Smooth muscle cell of the brain vasculature (primary cell): ENCODE results near the gene SOX1.

Experiments
- DNase-seq: peaks from one replicate; pipeline ENCODE4 v3.0.0-alpha.2; 2012; ENCODE audit warnings: low read depth, low spot score

SOX1 gene

DNA sequence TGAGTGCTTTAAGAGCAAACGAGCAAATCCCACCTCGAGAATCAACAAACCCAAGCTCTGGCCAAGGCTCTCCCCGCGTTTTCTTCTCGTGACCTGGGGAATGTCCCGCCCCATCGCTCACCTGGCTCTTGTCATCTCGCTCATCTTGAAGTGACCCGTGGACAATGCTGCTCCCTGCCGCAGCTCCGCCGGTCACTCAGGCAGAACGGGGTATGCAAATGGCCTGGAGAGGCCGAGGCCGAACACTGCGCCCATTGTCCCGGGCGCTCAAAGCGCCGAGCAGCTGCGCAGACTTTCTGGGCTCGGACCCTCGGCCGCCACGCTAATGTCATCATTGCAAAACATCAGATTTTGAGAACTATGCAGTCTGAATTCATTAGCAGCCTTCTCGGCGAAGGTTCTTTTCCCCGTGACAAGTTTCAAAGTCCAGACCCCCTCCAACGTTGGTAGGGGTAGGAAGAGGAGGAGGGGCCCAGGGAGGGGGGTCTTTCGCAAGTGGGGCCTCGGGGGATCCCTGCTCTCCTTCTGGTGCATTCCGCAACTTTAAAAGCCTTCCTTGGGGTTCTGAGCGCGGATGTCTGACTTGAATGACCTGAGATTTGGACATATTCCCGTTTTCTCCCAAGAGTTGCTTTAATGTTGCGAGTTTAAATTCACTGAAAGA, 39.7 kb downstream of the SOX1 start:
- no peak for DNase-seq

DNA sequence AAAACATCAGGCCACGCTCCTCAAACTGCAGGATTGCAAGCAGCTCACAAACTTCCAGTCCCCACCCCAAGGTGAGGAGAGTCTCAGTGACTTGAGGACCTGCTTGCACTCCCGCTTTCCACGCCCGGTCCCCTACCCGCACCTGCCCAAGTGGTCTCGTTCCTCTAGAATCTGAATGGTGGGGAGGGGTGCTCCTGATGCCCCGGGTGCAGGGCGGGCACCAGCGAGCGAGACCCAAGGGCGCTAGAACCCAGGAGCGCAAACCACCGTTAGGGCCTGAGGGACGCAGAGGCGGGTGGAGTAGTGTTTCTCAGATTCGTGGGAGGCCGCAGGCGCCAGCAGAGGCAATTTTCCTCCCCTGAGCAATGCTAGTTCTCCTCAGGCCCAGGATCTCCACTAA, 40.3 kb downstream of the SOX1 start:
- DNase-seq: no peak

DNA sequence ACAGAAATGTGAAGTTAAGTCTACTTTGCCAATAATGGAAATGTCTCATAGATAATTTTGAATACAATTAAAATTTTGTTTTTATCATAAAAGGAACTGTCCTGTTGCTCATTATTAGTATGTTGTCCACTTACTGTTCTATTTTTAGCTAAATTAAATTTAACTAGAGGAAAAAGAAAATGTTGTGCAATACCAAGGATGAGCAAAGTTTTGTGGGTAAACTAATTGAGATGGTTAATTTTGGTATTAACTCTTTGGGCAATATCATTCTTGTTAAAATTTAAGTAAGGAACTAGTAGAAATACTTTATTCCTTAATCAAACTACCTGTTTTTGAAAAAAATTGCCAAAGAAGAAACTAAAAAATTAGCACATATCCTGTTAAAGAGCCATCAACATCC, 43.5 kb downstream of the SOX1 start:
- DNase-seq: no peak

DNA sequence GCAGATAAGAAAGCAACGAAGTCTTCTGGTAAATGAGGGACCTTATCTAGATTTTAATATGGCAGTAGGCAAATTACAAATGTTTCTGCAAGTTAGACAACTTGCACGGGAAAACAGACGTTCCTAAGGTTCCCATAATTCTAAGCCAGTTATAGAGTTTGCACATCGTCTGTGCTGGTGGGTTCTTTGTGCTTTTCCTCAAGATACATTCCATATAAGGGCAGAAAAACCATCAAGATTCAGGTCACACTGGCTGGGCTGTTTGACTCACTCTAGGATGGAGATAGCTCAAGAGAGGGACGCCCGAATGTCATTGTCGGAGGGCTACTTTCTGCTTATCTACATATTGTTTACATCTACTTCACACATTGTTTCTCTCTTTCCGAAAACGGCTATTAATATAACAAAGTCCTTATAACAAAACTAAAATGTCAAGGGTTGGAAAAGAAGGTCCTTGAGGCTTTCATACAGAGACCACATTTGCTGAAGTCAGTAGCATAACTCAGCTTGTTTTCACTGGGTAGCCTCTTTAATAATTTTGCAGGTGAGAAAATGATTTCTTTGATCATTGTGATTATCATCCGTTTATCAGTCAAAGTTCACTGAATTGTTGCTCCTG, 44.4 kb downstream of the SOX1 start:
- no peak for DNase-seq

DNA sequence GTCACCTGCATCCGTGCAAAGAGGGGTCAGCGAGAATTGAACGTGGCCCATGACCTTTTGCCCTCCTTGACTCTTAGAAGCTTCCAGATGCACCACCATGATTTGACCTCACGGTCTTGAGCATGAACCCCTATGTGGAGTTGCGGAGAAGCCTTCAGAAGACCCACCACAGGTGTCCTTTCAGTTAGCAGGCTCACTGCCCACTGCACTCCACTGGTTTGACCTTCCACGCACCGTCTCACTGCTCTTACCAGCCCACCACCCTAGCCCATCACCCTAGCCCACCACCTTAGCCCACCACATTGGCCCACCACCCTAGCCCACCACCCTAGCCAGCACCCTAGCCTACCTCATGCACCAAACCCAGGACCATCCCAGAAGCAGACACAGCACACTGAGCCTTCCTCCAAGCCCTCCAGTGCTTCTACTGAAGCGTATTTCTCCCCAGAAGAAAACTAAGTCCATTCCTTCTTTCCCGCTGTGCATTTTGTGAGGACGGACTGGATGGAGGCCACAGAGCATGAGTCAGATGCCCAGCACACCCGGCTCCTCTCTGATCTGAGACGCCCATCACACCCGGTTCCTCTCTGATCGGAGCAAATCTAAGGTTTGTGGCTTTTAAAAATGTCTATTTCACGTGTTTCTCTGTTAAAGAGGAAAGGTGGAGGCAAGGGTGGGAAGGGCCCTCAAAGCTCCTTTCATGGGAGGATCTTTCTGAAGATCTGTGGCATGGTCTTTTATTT, 45.8 kb downstream of the SOX1 start:
- DNase-seq: no peak

DNA sequence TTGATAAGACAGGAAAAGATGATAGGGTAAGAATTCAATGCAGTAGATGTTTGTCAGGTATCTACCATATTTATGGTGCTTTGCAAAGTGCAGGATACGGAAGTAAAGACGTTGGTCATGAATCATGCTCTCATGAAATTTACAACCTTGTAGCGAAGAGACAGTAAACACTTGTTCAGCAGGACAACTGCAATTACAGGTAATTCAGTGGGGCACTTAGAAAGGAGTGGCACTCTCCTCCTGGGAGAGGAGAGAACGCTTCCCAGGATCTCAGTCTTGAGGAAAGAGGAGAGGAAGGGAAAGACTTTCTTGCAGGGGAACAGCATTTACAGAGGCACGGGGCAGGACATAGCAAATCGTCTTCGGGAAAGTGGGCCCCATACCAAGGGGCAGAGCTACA, 46.4 kb downstream of the SOX1 start:
- no peak for DNase-seq

DNA sequence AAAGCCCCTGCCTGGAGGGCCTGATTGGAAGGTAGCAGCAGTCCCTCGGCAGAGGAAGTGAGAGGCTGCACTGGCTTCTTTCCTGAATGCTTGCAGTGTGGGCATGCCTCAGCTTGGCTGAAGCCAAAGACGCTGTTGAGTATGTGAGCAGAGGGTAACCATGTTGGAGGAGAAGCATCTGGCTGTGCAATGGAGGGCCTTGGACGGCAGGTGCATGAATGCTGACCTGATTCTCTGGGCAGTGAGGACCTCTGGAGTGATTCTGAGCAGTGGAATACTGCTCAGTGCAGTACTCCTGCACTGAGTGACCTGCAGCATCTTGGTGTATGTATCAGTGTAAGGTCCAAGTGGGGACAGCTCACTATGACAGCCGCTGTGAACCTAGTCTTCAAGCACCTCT, 46.9 kb downstream of the SOX1 start:
- DNase-seq: no peak

- DNase-seq: no peak
These were observed 47.4 kb downstream of the SOX1 start for GRCh38 chr13:112114391-112114790.

- no peak for DNase-seq
These were observed 48.6 kb downstream of the SOX1 start for GRCh38 chr13:112115403-112116091.

GRCh38 chr13:112116187-112116950, 49.4 kb downstream of the SOX1 start:
- no peak for DNase-seq

DNA sequence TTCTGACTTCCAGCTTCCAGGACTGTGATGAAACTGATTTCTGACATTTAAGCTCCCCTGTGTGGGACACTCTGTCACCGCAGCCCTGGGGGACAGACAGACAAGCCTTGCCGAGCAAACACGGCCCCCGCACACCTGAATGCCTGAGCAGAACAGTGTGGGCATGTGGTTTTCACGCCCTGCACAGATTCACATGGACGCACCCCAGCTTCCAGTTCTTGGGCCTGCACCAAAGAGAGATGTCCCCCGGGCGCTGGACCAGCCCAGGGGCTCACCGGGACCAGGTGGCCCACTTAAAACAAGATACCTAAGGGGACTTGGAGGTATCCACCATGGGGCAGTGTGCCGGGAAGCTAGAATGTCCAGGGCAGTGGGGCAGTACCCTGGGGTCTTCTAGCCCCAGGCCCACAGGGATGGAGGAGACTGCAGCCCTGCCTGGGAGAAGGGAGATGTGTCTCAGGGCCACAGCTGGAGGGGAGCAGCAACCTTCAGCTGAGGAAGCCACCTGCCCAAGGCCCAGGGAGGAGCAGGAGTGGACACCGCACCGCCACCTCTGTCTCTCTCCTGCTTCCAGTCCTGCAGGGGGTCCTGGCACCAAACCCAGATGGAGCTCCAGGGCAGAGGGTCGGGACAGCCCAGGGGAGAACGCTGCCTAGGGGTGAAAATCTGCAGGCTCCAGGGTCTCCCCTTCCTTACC, 50.5 kb downstream of the SOX1 start:
- DNase-seq: no peak

DNA sequence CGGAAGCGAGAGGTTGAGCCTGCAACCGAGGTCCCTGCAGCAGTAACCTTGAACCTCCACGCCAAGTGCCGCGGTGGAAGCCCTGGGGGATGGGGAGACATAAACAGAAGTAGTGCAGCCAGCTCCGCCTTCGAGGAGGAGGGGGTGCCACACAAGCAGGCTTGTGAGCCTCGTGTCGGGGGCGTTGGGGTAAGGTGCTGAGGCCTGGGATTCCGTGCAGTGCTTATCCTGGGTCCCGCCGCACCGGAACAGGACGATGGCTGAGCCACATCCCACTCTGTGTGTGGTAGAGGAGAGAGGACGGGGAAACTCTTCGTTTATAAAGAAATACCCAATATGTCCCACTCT, 51.0 kb downstream of the SOX1 start:
- no peak for DNase-seq

DNA sequence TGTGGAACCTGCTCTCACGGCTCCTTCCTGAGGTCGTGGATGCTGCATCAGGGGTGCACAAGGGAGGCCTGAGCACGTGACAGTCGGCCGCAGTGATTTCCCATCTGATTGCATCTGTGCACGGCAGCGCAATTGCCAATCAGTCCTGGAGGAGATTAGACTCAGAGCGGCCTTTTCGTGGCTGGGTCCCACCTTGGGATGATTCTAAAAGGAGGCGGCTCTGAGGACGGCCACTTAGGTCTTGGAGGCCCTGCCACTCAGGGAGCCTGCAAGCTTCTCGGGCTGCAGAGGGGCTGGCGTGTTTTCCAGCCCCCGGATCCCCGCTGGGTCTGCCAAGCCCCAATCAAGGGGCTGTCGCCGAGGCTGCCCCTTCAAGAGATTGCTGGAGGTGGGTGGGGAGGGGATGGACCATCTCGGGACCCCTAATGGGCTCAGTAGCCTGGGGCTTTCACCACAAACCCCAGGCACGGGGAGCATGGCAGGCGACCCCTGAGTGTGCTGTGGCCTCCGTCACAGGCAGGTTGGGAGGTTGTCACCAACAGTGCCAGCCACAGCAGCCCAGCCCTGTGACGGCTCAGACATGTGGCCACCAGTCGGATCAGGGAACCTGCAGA, 51.6 kb downstream of the SOX1 start:
- no peak for DNase-seq

DNA sequence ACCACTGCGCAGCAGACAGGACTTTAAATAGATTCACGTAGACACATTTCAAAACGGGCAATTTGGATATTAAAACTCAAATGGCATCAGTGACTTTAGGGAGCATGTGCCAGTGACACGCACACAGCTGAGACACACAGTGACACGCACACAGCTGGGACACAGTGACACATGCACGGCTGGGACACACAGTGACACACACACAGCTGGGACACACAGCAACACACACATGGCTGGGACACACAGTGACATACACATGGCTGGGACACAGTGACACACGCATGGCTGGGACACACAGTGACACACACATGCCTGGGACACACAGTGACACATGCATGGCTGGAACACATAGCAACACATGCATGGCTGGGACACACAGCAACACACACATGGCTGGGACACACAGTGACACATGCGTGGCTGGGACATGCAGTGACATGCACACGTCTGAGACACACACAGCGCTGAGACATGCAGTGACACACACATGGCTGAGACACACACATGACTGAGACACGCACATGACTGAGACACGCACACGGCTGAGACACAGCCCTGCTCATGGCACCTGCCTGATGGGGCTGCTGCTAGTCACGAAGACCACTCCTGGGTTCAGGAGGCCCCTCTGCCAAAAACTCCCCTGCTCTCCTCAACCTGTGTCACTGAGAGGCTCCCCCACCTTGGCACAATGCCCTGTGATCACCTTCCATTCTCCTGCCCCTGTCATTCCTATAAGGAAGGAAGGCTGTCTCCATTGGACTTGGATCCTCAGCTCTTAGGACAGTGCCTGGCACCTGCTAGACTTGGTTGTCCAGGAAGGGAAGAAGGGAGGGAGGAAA, 52.5 kb downstream of the SOX1 start:
- DNase-seq: no peak

- no peak for DNase-seq
These were observed 53.1 kb downstream of the SOX1 start for GRCh38 chr13:112120031-112120373.
